SK-N-SH treated with all-trans-retinoic acid at 6 μM for 48 hours (cell line): Measurements from ENCODE around the gene CSHL1.

Source experiments
- ATAC-seq: fragments of 200-7000 bp; cut with Tn5 transposase; 3 replicates; pipeline ENCODE4 v1.9.1; 2020; ENCODE audit warnings: mild to moderate bottlenecking, moderate library complexity
- BACH2 ChIP-seq: fragments of 250-450 bp; sonication (Bioruptor Pico); IDR thresholded peaks from 2 replicates; pipeline ENCODE4 v1.9.0; 2021; ENCODE audit warnings: mild to moderate bottlenecking, borderline replicate concordance
- CREB5 ChIP-seq: fragments of 250-450 bp; sonication (Bioruptor Pico); IDR thresholded peaks from 2 replicates; pipeline ENCODE4 v1.5.1; 2020; ENCODE audit warnings: low read depth, mild to moderate bottlenecking, moderate library complexity
- CSDC2 ChIP-seq: fragments of 250-450 bp; sonication (Bioruptor Pico); IDR thresholded peaks from 2 replicates; pipeline ENCODE4 v1.5.0; 2020; ENCODE audit warnings: mild to moderate bottlenecking, moderate library complexity
- ESRRG ChIP-seq: fragments of 250-450 bp; sonication (Bioruptor Pico); IDR thresholded peaks from 2 replicates; pipeline ENCODE4 v1.6.1; 2021; ENCODE audit warnings: mild to moderate bottlenecking
- GLIS3 ChIP-seq: fragments of 250-450 bp; sonication (Bioruptor Pico); IDR thresholded peaks from 2 replicates; pipeline ENCODE4 v1.5.0; 2020; ENCODE audit warnings: mild to moderate bottlenecking, moderate library complexity
- ISL1 ChIP-seq: fragments of 250-450 bp; sonication (Bioruptor Pico); IDR thresholded peaks from 2 replicates; pipeline ENCODE4 v2.1.2; 2022; ENCODE audit warnings: mild to moderate bottlenecking, moderate library complexity
- OSR1 ChIP-seq: fragments of 250-450 bp; sonication (Bioruptor Pico); IDR thresholded peaks from 2 replicates; pipeline ENCODE4 v1.8.0; 2022; ENCODE audit warnings: moderate library complexity, mild to moderate bottlenecking, inconsistent platforms
- PPARA ChIP-seq: fragments of 250-450 bp; sonication (Bioruptor Pico); IDR thresholded peaks from 2 replicates; pipeline ENCODE4 v1.5.0; 2020; ENCODE audit warnings: mild to moderate bottlenecking, borderline replicate concordance
- RARB ChIP-seq: fragments of 250-450 bp; sonication (Bioruptor Pico); IDR thresholded peaks from 2 replicates; pipeline ENCODE4 v1.8.0; 2021; ENCODE audit warnings: mild to moderate bottlenecking, moderate library complexity
- SNAI2 ChIP-seq: fragments of 250-450 bp; sonication (Bioruptor Pico); IDR thresholded peaks from 2 replicates; pipeline ENCODE4 v1.5.0; 2020; ENCODE audit warnings: mild to moderate bottlenecking, moderate library complexity
- TCF4 ChIP-seq: fragments of 250-450 bp; sonication (Bioruptor Pico); IDR thresholded peaks from 2 replicates; pipeline ENCODE4 v1.8.0; 2021; ENCODE audit warnings: mild to moderate bottlenecking, moderate library complexity, borderline replicate concordance
- TOX ChIP-seq: fragments of 250-450 bp; sonication (Bioruptor Pico); IDR thresholded peaks from 2 replicates; pipeline ENCODE4 v1.8.0; 2021; ENCODE audit warnings: mild to moderate bottlenecking, moderate library complexity, borderline replicate concordance
- ZC3H10 ChIP-seq: fragments of 250-450 bp; sonication (Bioruptor Pico); IDR thresholded peaks from 2 replicates; pipeline ENCODE4 v1.5.1; 2021; ENCODE audit warnings: mild to moderate bottlenecking, moderate library complexity
- ZFP3 ChIP-seq: fragments of 250-450 bp; sonication (Bioruptor Pico); IDR thresholded peaks from 2 replicates; pipeline ENCODE4 v1.5.0; 2020; ENCODE audit warnings: mild to moderate bottlenecking, moderate library complexity
- ZFP30 ChIP-seq: fragments of 450-650 bp; formaldehyde crosslinking; IDR thresholded peaks from 2 replicates; pipeline ENCODE4 v1.5.0; 2022; ENCODE audit warnings: mild to moderate bottlenecking, moderate library complexity
- ZNF565 ChIP-seq: fragments of 450-650 bp; formaldehyde crosslinking; conservative IDR thresholded peaks from 2 replicates; pipeline ENCODE4 v1.5.0; 2020; ENCODE audit warnings: low read depth, mild to moderate bottlenecking, moderate library complexity
- ZNF70 ChIP-seq: fragments of 450-650 bp; formaldehyde crosslinking; IDR thresholded peaks from 2 replicates; pipeline ENCODE4 v1.5.0; 2020; ENCODE audit warnings: mild to moderate bottlenecking, moderate library complexity
- ZNF8 ChIP-seq: fragments of 450-650 bp; formaldehyde crosslinking; IDR thresholded peaks from 2 replicates; pipeline ENCODE4 v1.5.0; 2020; ENCODE audit warnings: mild to moderate bottlenecking, moderate library complexity
- TF ChIP-seq, protein P1 (sequence below): fragments of 250-450 bp; sonication (Bioruptor Pico); IDR thresholded peaks from 2 replicates; pipeline ENCODE4 v1.5.1; 2021; ENCODE audit warnings: mild to moderate bottlenecking, moderate library complexity
- TF ChIP-seq, protein P2 (sequence below): fragments of 250-450 bp; sonication (Bioruptor Pico); IDR thresholded peaks from 2 replicates; pipeline ENCODE4 v1.8.0; 2021; ENCODE audit warnings: low read depth, mild to moderate bottlenecking, moderate library complexity, borderline replicate concordance
- TF ChIP-seq, protein P3 (sequence below): fragments of 250-450 bp; sonication (Bioruptor Pico); IDR thresholded peaks from 2 replicates; pipeline ENCODE4 v1.8.0; 2020; ENCODE audit warnings: mild to moderate bottlenecking, moderate library complexity, borderline replicate concordance
- TF ChIP-seq, protein P4 (sequence below): fragments of 250-450 bp; sonication (Bioruptor Pico); IDR thresholded peaks from 2 replicates; pipeline ENCODE4 v1.5.0; 2020; ENCODE audit warnings: mild to moderate bottlenecking, moderate library complexity

Gene CSHL1

DNA sequence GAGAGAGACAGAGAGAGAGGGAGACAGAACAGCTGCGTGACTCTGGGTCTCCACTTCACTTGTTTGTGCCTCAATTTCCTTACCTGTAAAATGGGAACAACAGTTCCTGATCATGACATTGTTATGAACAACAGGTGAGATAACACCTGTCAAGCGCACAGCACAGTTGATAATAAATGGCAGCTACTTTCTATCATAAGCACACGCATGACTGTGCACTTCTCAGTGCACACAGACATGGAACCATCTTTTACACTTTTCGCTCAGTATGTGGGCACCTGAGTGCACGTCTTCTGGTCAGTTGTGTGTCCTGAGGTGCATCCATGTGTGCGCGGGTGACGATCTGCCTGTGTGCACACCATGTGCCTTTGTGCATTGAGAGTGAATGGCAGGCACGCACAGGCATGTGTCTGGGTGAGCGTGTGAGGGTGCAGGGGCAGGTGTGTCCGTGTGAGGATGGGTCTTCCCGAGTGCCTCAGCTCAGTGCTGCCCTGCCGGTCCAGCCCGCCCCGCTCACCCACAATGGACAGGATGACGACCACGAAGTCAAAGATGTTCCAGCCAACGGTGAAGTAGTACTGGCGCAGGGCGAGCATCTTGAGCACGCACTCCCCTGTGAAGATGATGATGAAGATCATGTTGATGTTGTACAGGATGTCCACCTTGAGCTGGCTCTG lies 31.4 kb upstream of the CSHL1 start:
- ATAC-seq, result no peak
- no peak for TF ChIP-seq ESRRG
- no peak for TF ChIP-seq BACH2 (CRISPR knock-in tag)
- TF ChIP-seq, protein P1, sequence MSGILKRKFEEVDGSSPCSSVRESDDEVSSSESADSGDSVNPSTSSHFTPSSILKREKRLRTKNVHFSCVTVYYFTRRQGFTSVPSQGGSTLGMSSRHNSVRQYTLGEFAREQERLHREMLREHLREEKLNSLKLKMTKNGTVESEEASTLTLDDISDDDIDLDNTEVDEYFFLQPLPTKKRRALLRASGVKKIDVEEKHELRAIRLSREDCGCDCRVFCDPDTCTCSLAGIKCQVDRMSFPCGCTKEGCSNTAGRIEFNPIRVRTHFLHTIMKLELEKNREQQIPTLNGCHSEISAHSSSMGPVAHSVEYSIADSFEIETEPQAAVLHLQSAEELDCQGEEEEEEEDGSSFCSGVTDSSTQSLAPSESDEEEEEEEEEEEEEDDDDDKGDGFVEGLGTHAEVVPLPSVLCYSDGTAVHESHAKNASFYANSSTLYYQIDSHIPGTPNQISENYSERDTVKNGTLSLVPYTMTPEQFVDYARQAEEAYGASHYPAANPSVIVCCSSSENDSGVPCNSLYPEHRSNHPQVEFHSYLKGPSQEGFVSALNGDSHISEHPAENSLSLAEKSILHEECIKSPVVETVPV (CRISPR knock-in tag), result no peak
- no peak for TF ChIP-seq SNAI2 (CRISPR knock-in tag)
- no peak for TF ChIP-seq GLIS3 (CRISPR knock-in tag)
- no peak for TF ChIP-seq ISL1 (CRISPR knock-in tag)
- no peak for TF ChIP-seq ZC3H10 (CRISPR knock-in tag)
- no peak for TF ChIP-seq ZFP30 (CRISPR knock-in tag)
- TF ChIP-seq, protein P2, sequence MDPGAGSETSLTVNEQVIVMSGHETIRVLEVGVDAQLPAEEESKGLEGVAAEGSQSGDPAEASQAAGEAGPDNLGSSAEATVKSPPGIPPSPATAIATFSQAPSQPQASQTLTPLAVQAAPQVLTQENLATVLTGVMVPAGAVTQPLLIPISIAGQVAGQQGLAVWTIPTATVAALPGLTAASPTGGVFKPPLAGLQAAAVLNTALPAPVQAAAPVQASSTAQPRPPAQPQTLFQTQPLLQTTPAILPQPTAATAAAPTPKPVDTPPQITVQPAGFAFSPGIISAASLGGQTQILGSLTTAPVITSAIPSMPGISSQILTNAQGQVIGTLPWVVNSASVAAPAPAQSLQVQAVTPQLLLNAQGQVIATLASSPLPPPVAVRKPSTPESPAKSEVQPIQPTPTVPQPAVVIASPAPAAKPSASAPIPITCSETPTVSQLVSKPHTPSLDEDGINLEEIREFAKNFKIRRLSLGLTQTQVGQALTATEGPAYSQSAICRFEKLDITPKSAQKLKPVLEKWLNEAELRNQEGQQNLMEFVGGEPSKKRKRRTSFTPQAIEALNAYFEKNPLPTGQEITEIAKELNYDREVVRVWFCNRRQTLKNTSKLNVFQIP (CRISPR knock-in tag), result no peak
- TF ChIP-seq, protein P3, sequence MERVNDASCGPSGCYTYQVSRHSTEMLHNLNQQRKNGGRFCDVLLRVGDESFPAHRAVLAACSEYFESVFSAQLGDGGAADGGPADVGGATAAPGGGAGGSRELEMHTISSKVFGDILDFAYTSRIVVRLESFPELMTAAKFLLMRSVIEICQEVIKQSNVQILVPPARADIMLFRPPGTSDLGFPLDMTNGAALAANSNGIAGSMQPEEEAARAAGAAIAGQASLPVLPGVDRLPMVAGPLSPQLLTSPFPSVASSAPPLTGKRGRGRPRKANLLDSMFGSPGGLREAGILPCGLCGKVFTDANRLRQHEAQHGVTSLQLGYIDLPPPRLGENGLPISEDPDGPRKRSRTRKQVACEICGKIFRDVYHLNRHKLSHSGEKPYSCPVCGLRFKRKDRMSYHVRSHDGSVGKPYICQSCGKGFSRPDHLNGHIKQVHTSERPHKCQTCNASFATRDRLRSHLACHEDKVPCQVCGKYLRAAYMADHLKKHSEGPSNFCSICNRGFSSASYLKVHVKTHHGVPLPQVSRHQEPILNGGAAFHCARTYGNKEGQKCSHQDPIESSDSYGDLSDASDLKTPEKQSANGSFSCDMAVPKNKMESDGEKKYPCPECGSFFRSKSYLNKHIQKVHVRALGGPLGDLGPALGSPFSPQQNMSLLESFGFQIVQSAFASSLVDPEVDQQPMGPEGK, result no peak
- no peak for TF ChIP-seq ZNF70 (CRISPR knock-in tag)
- TF ChIP-seq RARB, result no peak
- TF ChIP-seq ZFP3 (CRISPR knock-in tag), result no peak
- no peak for TF ChIP-seq CREB5 (CRISPR knock-in tag)
- TF ChIP-seq ZNF565 (CRISPR knock-in tag), result no peak
- no peak for TF ChIP-seq TOX (CRISPR knock-in tag)
- no peak for TF ChIP-seq CSDC2
- no peak for TF ChIP-seq OSR1 (CRISPR knock-in tag)
- no peak for TF ChIP-seq ZNF8 (CRISPR knock-in tag)

DNA sequence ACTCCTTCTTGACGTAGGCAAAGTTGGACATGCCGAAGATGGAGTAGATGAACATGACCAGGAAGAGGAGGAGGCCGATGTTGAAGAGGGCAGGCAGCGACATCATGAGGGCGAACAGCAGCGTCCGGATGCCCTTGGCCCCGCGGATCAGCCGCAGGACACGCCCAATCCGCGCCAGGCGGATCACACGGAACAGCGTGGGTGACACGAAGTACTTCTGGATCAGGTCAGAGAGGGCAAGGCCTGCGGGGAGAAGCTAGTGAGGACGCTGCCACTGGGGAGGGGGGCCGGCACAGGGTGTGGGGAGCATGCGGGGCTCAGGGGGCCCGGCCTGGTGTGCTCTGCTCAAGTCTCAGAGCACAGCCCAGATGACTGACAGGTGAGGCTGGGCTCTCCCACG lies 30.7 kb upstream of the CSHL1 start:
- ATAC-seq, result no peak
- TF ChIP-seq ZFP3 (CRISPR knock-in tag) (no peak), GLIS3 (CRISPR knock-in tag) (no peak), BACH2 (CRISPR knock-in tag) (no peak), CSDC2 (no peak), TCF4 (CRISPR knock-in tag) (no peak), RARB (no peak), PPARA (CRISPR knock-in tag) (no peak)

GRCh38 chr17:63941162-63941561 lies 30.1 kb upstream of the CSHL1 start:
- TF ChIP-seq, protein P4, sequence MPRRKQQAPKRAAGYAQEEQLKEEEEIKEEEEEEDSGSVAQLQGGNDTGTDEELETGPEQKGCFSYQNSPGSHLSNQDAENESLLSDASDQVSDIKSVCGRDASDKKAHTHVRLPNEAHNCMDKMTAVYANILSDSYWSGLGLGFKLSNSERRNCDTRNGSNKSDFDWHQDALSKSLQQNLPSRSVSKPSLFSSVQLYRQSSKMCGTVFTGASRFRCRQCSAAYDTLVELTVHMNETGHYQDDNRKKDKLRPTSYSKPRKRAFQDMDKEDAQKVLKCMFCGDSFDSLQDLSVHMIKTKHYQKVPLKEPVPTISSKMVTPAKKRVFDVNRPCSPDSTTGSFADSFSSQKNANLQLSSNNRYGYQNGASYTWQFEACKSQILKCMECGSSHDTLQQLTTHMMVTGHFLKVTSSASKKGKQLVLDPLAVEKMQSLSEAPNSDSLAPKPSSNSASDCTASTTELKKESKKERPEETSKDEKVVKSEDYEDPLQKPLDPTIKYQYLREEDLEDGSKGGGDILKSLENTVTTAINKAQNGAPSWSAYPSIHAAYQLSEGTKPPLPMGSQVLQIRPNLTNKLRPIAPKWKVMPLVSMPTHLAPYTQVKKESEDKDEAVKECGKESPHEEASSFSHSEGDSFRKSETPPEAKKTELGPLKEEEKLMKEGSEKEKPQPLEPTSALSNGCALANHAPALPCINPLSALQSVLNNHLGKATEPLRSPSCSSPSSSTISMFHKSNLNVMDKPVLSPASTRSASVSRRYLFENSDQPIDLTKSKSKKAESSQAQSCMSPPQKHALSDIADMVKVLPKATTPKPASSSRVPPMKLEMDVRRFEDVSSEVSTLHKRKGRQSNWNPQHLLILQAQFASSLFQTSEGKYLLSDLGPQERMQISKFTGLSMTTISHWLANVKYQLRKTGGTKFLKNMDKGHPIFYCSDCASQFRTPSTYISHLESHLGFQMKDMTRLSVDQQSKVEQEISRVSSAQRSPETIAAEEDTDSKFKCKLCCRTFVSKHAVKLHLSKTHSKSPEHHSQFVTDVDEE (CRISPR knock-in tag), result no peak
- TF ChIP-seq CSDC2 (no peak), CREB5 (CRISPR knock-in tag) (no peak), ZNF565 (CRISPR knock-in tag) (no peak), ZFP3 (CRISPR knock-in tag) (no peak)
- TF ChIP-seq, all 23 proteins: peak for 0
- ATAC-seq, result no peak
